Pancreas (tissue), 10 donors: ENCODE data around the gene SLC5A10. TPM values are rescaled to one million over a fixed set of nuclear protein-coding genes. Genes with fewer than 3 reads are reported as not detected.

Source experiments
- ATAC-seq, 4 donors: fragments of 200-7000 bp; cut with Tn5 transposase; one replicate each; pipeline versions ENCODE4 v1.8.0 to v1.9.1; 2020; ENCODE audit warnings: mild to moderate bottlenecking in 4 of 4, moderate library complexity in 4 of 4
- DNase-seq, 6 donors: peaks; one replicate each; pipeline ENCODE4 v3.0.0-alpha.2; 2020
- FAIRE-seq: peaks from 2 replicates; lab custom pipeline; 2012; peaks lifted over from hg19 to GRCh38; lab: Jason Lieb, UNC
- H3K27ac ChIP-seq, 4 donors: fragments of 200-600 bp; sonication (generic); 1 replicate in 3 of 4; 2 replicates in 1 of 4; pipeline versions ENCODE4 v1.5.0 to v1.8.0; 2020
- H3K27me3 ChIP-seq, 4 donors: fragments of 200-600 bp; one replicate each; pipeline ENCODE4 v1.8.0; 2021
- H3K36me3 ChIP-seq, 3 donors: fragments of 200-600 bp; sonication (generic) in 1 of 3; one replicate each; pipeline versions ENCODE4 v1.5.0 to v1.8.0; 2020 to 2021
- H3K4me1 ChIP-seq, 3 donors: fragments of 200-600 bp; one replicate each; pipeline ENCODE4 v1.8.0; 2021
- H3K4me3 ChIP-seq, 4 donors: fragments of 200-600 bp; sonication (generic) in 2 of 4; one replicate each; pipeline versions ENCODE4 v1.5.0 to v1.8.0; 2020 to 2021
- H3K9me3 ChIP-seq, 4 donors: fragments of 200-600 bp; one replicate each; pipeline ENCODE4 v1.8.0; 2021
- CTCF ChIP-seq, 4 donors: fragments of 200-600 bp; sonication (generic) in 3 of 4; IDR thresholded peaks; one replicate each; pipeline versions ENCODE4 v1.5.0 to v1.8.0; 2021; ENCODE audit warnings: antibody characterized with exemption in 4 of 4
- WGBS, 2 donors: extraction: QIAGEN DNeasy Blood & Tissue Kit; methylation state at CpG; one replicate each; pipeline ENCODE4 v1.1.7; 2013; 5-methylcytosine and 5-hydroxymethylcytosine counted together
- intact Hi-C, 3 donors: fragments of 100-400 bp; cut with DNase I; formaldehyde crosslinking; loops; one replicate each; pipeline versions ENCODE4 v1.11.1 to v1.14.2; 2022
- polyA plus RNA-seq, 2 donors: library from polyadenylated mRNA; stranded (reverse); fragments of 200-250 nt; gene quantifications; one replicate each; pipeline ENCODE4 v1.2.3, GENCODE V29; 2013
- total RNA-seq, 6 donors: library from RNA; stranded (reverse); fragmentation: NEBNext Ultra II Directional in 4 of 6; extraction: Animal tissue kit (Norgen Biotek cat#: 25700) in 4 of 6; gene quantifications; one replicate each; pipeline versions ENCODE4 v1.2.1 to v1.2.4, GENCODE V29; 2021 to 2023
- donor health status: healthy with polysubstance abuse.
- donor health status: DM: no; HTN: no; CAD: no; lungs with moderate emphysema.
- donor health status: DM: no; HTN: no; CAD: no.
- donor health status: control.
- donor health status: control.
- donor health status: Bipolar disorder and iron deficiency.
- donor health status: DM: yes; HTN: yes; CAD: no.
- donor health status: DM: no; HTN: no; CAD: no.
- donor health status: DM: no; HTN: no; CAD: no.
- donor health status: DM: yes; HTN: yes; CAD: no.

Gene SLC5A10
- total and polyA plus RNA-seq, 8 donors = 0.02 TPM; not detected in 7

DNA sequence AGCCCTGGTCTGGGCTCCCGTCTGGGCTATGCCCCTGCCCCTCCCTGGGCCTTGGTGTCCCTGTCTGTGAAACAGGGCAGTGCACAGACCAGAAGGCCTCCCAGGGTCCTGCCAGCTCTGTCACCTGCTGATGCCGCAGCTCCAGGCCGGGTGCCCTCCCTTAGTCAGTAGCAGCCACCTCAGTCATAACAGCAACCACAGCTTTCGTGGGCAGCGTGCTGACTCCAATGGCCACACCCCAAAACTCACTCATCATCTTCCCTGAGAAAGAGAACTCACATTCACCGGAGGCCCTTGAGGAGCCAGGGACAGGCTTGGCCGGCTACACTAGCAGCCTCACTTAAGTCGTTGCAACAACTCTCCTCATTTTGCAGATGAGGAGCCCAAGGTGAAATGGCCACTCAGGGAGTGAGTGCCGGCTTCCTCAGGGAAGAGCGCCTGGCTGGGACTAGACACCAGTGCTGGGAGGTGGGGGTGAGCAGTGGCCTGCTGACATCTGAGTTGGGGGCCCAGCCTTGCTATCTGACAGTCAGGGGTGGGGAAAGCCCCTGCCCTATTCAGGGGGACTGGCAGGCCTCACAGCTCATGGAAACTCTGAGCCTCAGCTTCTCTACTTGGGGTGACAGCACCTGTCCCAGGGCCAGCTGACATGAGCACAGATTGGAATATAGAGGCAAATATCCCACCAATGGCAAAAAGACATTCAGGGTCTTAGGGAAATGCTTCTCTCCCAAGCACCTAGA lies 22.6 kb downstream of the SLC5A10 start:
- H3K27ac ChIP-seq = no peak overlapping the region
- no peak for DNase-seq

DNA sequence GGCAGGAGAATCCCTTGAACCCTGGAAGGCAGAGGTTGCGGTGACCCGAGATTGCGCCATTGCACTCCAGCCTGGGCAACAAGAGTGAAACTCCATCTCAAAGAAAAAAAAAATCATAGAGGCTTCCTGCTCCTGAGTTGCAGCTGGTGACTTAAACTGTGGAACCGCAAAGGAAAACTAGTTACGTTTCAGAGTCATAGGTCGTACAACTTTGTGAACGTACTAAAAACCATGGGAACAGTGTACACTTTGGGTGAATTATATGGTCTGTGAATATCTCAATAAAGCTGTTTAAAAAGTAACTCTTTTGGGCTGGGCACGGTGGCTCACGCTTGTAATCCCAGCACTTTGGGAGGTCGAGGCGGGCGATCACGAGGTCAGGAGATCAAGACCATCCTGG lies 23.6 kb downstream of the SLC5A10 start:
- Histone ChIP-seq H3K9me3 (no peaks in the 10 kb centered on the region), H3K27me3 (no peaks in the 10 kb centered on the region), H3K36me3 (peaks cover 0 to 23% (median 0%) of the 10 kb centered on the region in 3 donors), H3K27ac (no peak overlapping the region), H3K4me3 (no peak overlapping the region), H3K4me1 (no peaks in the 10 kb centered on the region)
- DNase-seq (no peak), FAIRE-seq (no peak), ATAC-seq (no peak)
- intact Hi-C loops = no loop called here
- TF ChIP-seq CTCF (IDR thresholded peaks at IDR 0.05) = no peak
- WGBS, 2 donors = 95% methylated on average over 13 of the region's 13 CpGs

More for the DNA sequence above, 22.6 kb downstream of the SLC5A10 start:
- ATAC-seq (no peak), FAIRE-seq (no peak)
- no peaks in the 10 kb centered on the region for H3K4me1 ChIP-seq
- H3K4me3 ChIP-seq = no peak overlapping the region
- 87 to 89% methylated on average over 10 of the region's 10 CpGs for WGBS, 2 donors
- intact Hi-C loops = no loop called here
- H3K36me3 ChIP-seq = peaks cover 0 to 23% (median 0%) of the 10 kb centered on the region in 3 donors
- TF ChIP-seq CTCF (IDR thresholded peaks at IDR 0.05) = no peak
- H3K27me3 ChIP-seq = no peaks in the 10 kb centered on the region
- no peaks in the 10 kb centered on the region for H3K9me3 ChIP-seq

GRCh38 chr17:18976201-18976600 lies 24.2 kb downstream of the SLC5A10 start:
- DNase-seq (no peak), ATAC-seq (no peak), FAIRE-seq (no peak)
- H3K27me3 ChIP-seq = no peaks in the 10 kb centered on the region
- 81 to 85% methylated on average over 4 of the region's 4 CpGs for WGBS, 2 donors
- peaks cover 0 to 18% (median 0%) of the 10 kb centered on the region in 3 donors for H3K36me3 ChIP-seq
- no peak overlapping the region for H3K27ac ChIP-seq
- no peak for TF ChIP-seq CTCF (IDR thresholded peaks at IDR 0.05)
- H3K4me1 ChIP-seq = no peaks in the 10 kb centered on the region
- intact Hi-C loops = no loop called here
- no peaks in the 10 kb centered on the region for H3K9me3 ChIP-seq
- no peak overlapping the region for H3K4me3 ChIP-seq

DNA sequence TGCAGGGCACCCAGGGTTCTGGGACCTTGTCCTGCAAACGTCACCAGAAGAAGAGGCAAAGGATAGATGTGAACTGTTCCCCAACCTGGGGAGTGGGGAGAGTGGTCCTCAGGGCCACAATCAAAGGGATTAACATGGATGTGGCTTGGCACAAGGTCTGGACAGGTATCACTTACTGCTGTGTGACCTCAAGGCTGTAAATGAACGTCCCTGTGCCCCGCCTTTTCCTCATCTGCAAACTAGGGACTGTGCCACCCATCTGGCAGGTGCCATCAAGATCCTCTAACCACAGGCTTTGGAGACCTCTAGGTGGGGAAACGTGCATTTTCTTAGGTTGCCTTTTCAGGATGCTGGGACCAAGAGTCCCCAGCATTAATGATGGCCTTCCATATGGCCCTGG lies 25.1 kb downstream of the SLC5A10 start:
- Histone ChIP-seq H3K27ac (no peak overlapping the region), H3K36me3 (peaks cover 0 to 15% (median 0%) of the 10 kb centered on the region in 3 donors), H3K27me3 (no peaks in the 10 kb centered on the region), H3K4me1 (no peaks in the 10 kb centered on the region), H3K9me3 (no peaks in the 10 kb centered on the region), H3K4me3 (no peak overlapping the region)
- WGBS, 2 donors = 85 to 86% methylated on average over 4 of the region's 4 CpGs
- DNase-seq (no peak), FAIRE-seq (no peak), ATAC-seq (no peak)
- intact Hi-C loops = no loop called here
- no peak for TF ChIP-seq CTCF (IDR thresholded peaks at IDR 0.05)

DNA sequence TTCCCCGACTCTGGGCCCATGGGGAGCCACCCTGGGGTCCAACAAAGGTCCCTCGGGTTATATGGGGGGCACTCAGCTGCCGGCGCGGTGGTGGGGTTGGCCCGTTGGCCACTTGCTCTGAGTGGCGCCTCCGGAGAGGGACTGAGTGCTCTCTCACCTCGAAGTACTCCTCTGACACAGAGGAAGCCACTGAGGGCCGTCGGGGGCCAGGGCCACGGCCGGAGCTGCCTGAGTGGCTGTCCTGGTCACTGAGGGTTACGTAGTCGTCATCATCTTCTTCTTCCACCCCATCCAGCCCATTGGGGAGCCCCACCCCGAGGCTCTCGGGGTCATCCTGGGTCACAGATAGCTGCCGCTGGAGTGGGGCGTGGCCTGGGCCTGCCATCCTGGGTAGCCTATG lies 25.7 kb downstream of the SLC5A10 start:
- H3K27ac ChIP-seq = no peak overlapping the region
- no peaks in the 10 kb centered on the region for H3K9me3 ChIP-seq
- no peak for ATAC-seq
- no peak for TF ChIP-seq CTCF (IDR thresholded peaks at IDR 0.05)
- FAIRE-seq = no peak
- peaks cover 0 to 15% (median 0%) of the 10 kb centered on the region in 3 donors for H3K36me3 ChIP-seq
- no peak overlapping the region for H3K4me3 ChIP-seq
- no peaks in the 10 kb centered on the region for H3K27me3 ChIP-seq
- no peaks in the 10 kb centered on the region for H3K4me1 ChIP-seq
- WGBS, 2 donors = 88 to 93% methylated on average over 19 of the region's 19 CpGs
- no peak for DNase-seq
- intact Hi-C loops = no loop called here
